Measurements from ENCODE around the gene SLAMF8. TPM values are rescaled to one million over a fixed set of nuclear protein-coding genes. Genes with fewer than 3 reads are reported as not detected.

Gene SLAMF8
- polyA plus RNA-seq, 1 donor = 4.5 TPM

- Histone ChIP-seq H3K27me3 (ENCODE audit: control insufficient read depth, insufficient read depth, low read length) (no peaks in the 10 kb centered on the region), H3K4me1 (ENCODE audit: control insufficient read depth, insufficient read depth, low read length) (peaks cover 5% of the 10 kb centered on the region), H3K9me3 (ENCODE audit: control insufficient read depth, low read depth, low read length) (no peaks in the 10 kb centered on the region), H3K36me3 (ENCODE audit: control insufficient read depth, insufficient read depth, low read length) (no peaks in the 10 kb centered on the region), H3K4me3 (ENCODE audit: low read length) (no peak overlapping the region), H3K27ac (ENCODE audit: low read length) (no peak overlapping the region)
- DNase-seq = no peak
- 84% methylated on average over 3 of the region's 4 CpGs for WGBS (ENCODE audit: insufficient coverage, low lambda C conversion rate)
Observed at GRCh38 chr1:159883134-159883533, 56.5 kb downstream of the SLAMF8 start.

- Histone ChIP-seq H3K27ac (ENCODE audit: low read length) (no peak overlapping the region), H3K27me3 (ENCODE audit: control insufficient read depth, insufficient read depth, low read length) (no peaks in the 10 kb centered on the region), H3K4me3 (ENCODE audit: low read length) (no peak overlapping the region), H3K36me3 (ENCODE audit: control insufficient read depth, insufficient read depth, low read length) (no peaks in the 10 kb centered on the region), H3K4me1 (ENCODE audit: control insufficient read depth, insufficient read depth, low read length) (peaks cover 5% of the 10 kb centered on the region), H3K9me3 (ENCODE audit: control insufficient read depth, low read depth, low read length) (no peaks in the 10 kb centered on the region)
- 90% methylated on average over 2 of the region's 8 CpGs for whole genome bisulfite sequencing (ENCODE audit: insufficient coverage, low lambda C conversion rate)
- DNase-seq = no peak
Observed at GRCh38 chr1:159884296-159884695, 57.6 kb downstream of the SLAMF8 start.

Other genes starting within 250 kb of the SLAMF8 start
- gene APCS, start 239.0 kb upstream of the SLAMF8 start, polyA plus RNA-seq = 0.06 TPM
- not detected for gene CRP, start 112.3 kb upstream of the SLAMF8 start, polyA plus RNA-seq
- gene DUSP23, start 45.9 kb upstream of the SLAMF8 start, polyA plus RNA-seq = 40.0 TPM
- 0.69 TPM for gene FCRL6, start 24.5 kb upstream of the SLAMF8 start, polyA plus RNA-seq
- 0.06 TPM for gene VSIG8, start 35.8 kb downstream of the SLAMF8 start, polyA plus RNA-seq
- 0.30 TPM for gene CFAP45, start 73.3 kb downstream of the SLAMF8 start, polyA plus RNA-seq
- 271 TPM for gene TAGLN2, start 98.6 kb downstream of the SLAMF8 start, polyA plus RNA-seq
- 107 TPM for gene IGSF9, start 118.7 kb downstream of the SLAMF8 start, polyA plus RNA-seq
- gene SLAMF9, start 127.4 kb downstream of the SLAMF8 start, polyA plus RNA-seq = 0.33 TPM
- gene PIGM, start 205.1 kb downstream of the SLAMF8 start, polyA plus RNA-seq = 13.1 TPM
- 0.52 TPM for gene KCNJ10, start 243.3 kb downstream of the SLAMF8 start, polyA plus RNA-seq

Data from large intestine (tissue), 3 donors.